HG03066 (cell line): ENCODE data around the gene KIF27.
A peak's percentile ranks its signal among the peaks of the same experiment; 100 is the strongest.
"Not testable (repeated sequence)": the region's sequence is repeated elsewhere in the genome, so short reads cannot be mapped to it uniquely, and the experiment has no call there.

ENCODE experiments used
- ATAC-seq: cut with Tn5 transposase; IDR thresholded peaks from one replicate; pipeline ENCODE4 v1.9.1; 2021; ENCODE audit warnings: low read depth; ENCODE audit not compliant: unreplicated experiment

Gene KIF27

GRCh38 chr9:83920927-83921707 is at the start of gene KIF27:
TSS of gene KIF27 (minus strand) at chr9:83921432. CDS start at chr9:83915591, 5,841 bp downstream.
- peak; percentile 89 for ATAC-seq

GRCh38 chr9:83969602-83970001 is 48.4 kb upstream of the KIF27 start:
- ATAC-seq = no peak

GRCh38 chr9:83967073-83967472 is 45.8 kb upstream of the KIF27 start:
- ATAC-seq = no peak

GRCh38 chr9:83966209-83966582 is 45.0 kb upstream of the KIF27 start:
- no peak for ATAC-seq

- ATAC-seq = no peak
These were observed 44.3 kb upstream of the KIF27 start for GRCh38 chr9:83965350-83966208.

GRCh38 chr9:83964973-83965349 is 43.7 kb upstream of the KIF27 start:
- no peak for ATAC-seq

- ATAC-seq = no peak
These were observed 40.9 kb upstream of the KIF27 start for GRCh38 chr9:83962165-83962564.

- no peak for ATAC-seq
These were observed 39.8 kb upstream of the KIF27 start for GRCh38 chr9:83960991-83961390.

GRCh38 chr9:83959061-83959460 is 37.8 kb upstream of the KIF27 start:
- ATAC-seq = no peak

GRCh38 chr9:83957248-83957513 is 35.9 kb upstream of the KIF27 start:
- ATAC-seq = no peak

- peak; percentile 87 for ATAC-seq
These were observed 35.4 kb upstream of the KIF27 start for GRCh38 chr9:83956436-83957247.

- peak; percentile 54 for ATAC-seq
These were observed 34.8 kb upstream of the KIF27 start for GRCh38 chr9:83956086-83956435.

GRCh38 chr9:83948096-83948495 is 26.9 kb upstream of the KIF27 start:
- ATAC-seq = not testable (repeated sequence)

- no peak for ATAC-seq
These were observed 19.5 kb upstream of the KIF27 start for GRCh38 chr9:83940590-83941303.

- peak; percentile 81 for ATAC-seq
These were observed 16.7 kb upstream of the KIF27 start for GRCh38 chr9:83937861-83938455.

- ATAC-seq = no peak
These were observed 15.3 kb upstream of the KIF27 start for GRCh38 chr9:83936523-83936922.

- no peak for ATAC-seq
These were observed 14.2 kb upstream of the KIF27 start for GRCh38 chr9:83935276-83935935.

GRCh38 chr9:83934569-83935275 is 13.5 kb upstream of the KIF27 start:
- ATAC-seq = no peak

GRCh38 chr9:83933790-83934189 is 12.6 kb upstream of the KIF27 start:
- ATAC-seq = no peak
